Stimulated activated CD8-positive, alpha-beta memory T cell treated with anti-CD3 and anti-CD28 coated beads, Interleukin-2, amount 100 ng/mL, for 48 hours (primary cell): Measurements from ENCODE around the gene MAD1L1.
"Not testable (repeated sequence)": the region's sequence is repeated elsewhere in the genome, so short reads cannot be mapped to it uniquely, and the experiment has no call there.

Source experiments
- DNase-seq, 2 donors: peaks; one replicate each; pipeline ENCODE4 v3.0.0-alpha.2; 2020; ENCODE audit warnings: low read depth in 2 of 2

Gene MAD1L1

GRCh38 chr7:2003931-2004812, 228.6 kb downstream of the MAD1L1 start:
- no peak for DNase-seq

GRCh38 chr7:2003451-2003930, 229.3 kb downstream of the MAD1L1 start:
- DNase-seq: no peak

- DNase-seq: no peak
These were observed 229.9 kb downstream of the MAD1L1 start for GRCh38 chr7:2002561-2003450.

GRCh38 chr7:2001601-2002442, 230.9 kb downstream of the MAD1L1 start:
- no peak for DNase-seq

GRCh38 chr7:2000746-2001321, 231.9 kb downstream of the MAD1L1 start:
- DNase-seq: no peak

- no peak for DNase-seq
These were observed 232.5 kb downstream of the MAD1L1 start for GRCh38 chr7:2000153-2000687.

- no peak for DNase-seq
These were observed 233.3 kb downstream of the MAD1L1 start for GRCh38 chr7:1999278-1999984.

- DNase-seq: no peak
These were observed 234.6 kb downstream of the MAD1L1 start for GRCh38 chr7:1998146-1998545.

- DNase-seq: no peak
These were observed 235.1 kb downstream of the MAD1L1 start for GRCh38 chr7:1997537-1998076.

GRCh38 chr7:1996816-1997215, 235.9 kb downstream of the MAD1L1 start:
- DNase-seq: no peak

GRCh38 chr7:1995911-1996420, 236.8 kb downstream of the MAD1L1 start:
- not testable (repeated sequence) for DNase-seq

GRCh38 chr7:1995426-1995825, 237.3 kb downstream of the MAD1L1 start:
- no peak for DNase-seq

- DNase-seq: no peak
These were observed 237.8 kb downstream of the MAD1L1 start for GRCh38 chr7:1994931-1995330.

GRCh38 chr7:1993776-1994740, 238.7 kb downstream of the MAD1L1 start:
- DNase-seq: no peak

GRCh38 chr7:1993031-1993695, 239.6 kb downstream of the MAD1L1 start:
- no peak for DNase-seq

- no peak for DNase-seq
These were observed 240.2 kb downstream of the MAD1L1 start for GRCh38 chr7:1992554-1992953.

- no peak for DNase-seq
These were observed 242.6 kb downstream of the MAD1L1 start for GRCh38 chr7:1990001-1990670.
